ENCODE results near the gene ZFYVE1. TPM values are rescaled to one million over a fixed set of nuclear protein-coding genes. Genes with fewer than 3 reads are reported as not detected.

The ZFYVE1 gene
- total and polyA plus RNA-seq, 2 of the 13 experiments (the other 11 are each of a cell fraction or from before 2014, with no cell fraction given) = 2.6 to 5.3 TPM

- no peak for TF ChIP-seq ZNF609 (CRISPR knock-in tag; IDR thresholded peaks at IDR 0.05; ENCODE audit: borderline replicate concordance)
- TF ChIP-seq ZFP82 (CRISPR knock-in tag; IDR thresholded peaks at IDR 0.05; ENCODE audit: borderline replicate concordance) = no peak
- no peak for TF ChIP-seq DPF2 (CRISPR knock-in tag; IDR thresholded peaks at IDR 0.05; ENCODE audit: borderline replicate concordance, low read depth)
- TF ChIP-seq ZNF646 (CRISPR knock-in tag; IDR thresholded peaks at IDR 0.05) = no peak
- TF ChIP-seq ZNF543 (CRISPR knock-in tag; IDR thresholded peaks at IDR 0.05) = no peak
- TF ChIP-seq ZNF12 (CRISPR knock-in tag; IDR thresholded peaks at IDR 0.05) = no peak
- peak; percentile 76 for TF ChIP-seq MXD4 (CRISPR knock-in tag; IDR thresholded peaks at IDR 0.05)
- TF ChIP-seq AKNA (CRISPR knock-in tag; IDR thresholded peaks at IDR 0.05; ENCODE audit: borderline replicate concordance) = no peak
- no peak for TF ChIP-seq ZNF10 (CRISPR knock-in tag; IDR thresholded peaks at IDR 0.05; ENCODE audit: borderline replicate concordance, low read depth)
- TF ChIP-seq KLF16 (CRISPR knock-in tag; IDR thresholded peaks at IDR 0.05) = peak in 1 of 2 experiments; percentile 88; a peak in 2 of 4 replicates
- TF ChIP-seq ARID2 (CRISPR knock-in tag; IDR thresholded peaks at IDR 0.05; ENCODE audit: borderline replicate concordance) = no peak
Observed at GRCh38 chr14:73058224-73058921, 31.5 kb upstream of the ZFYVE1 start, which contains the start of gene RBM25 (continued).

Measured in HepG2 (cell line).